Left renal cortex interstitium (tissue), 4 donors: ENCODE measurements around the gene SARS1. TPM values are rescaled to one million over a fixed set of nuclear protein-coding genes. Genes with fewer than 3 reads are reported as not detected.
"Not testable (repeated sequence)": the region's sequence is repeated elsewhere in the genome, so short reads cannot be mapped to it uniquely, and the experiment has no call there.

Experiments used
- DNase-seq, 4 donors: peaks; one replicate each; pipeline ENCODE4 v3.0.0-alpha.2; 2013; ENCODE audit warnings: low read depth in 4 of 4, low spot score in 2 of 4, missing footprints in 1 of 4
- polyA plus RNA-seq, 4 donors: library from polyadenylated mRNA; unstranded; fragments of 120-200 nt; gene quantifications; one replicate each; pipeline ENCODE4 v1.2.1, GENCODE V29; 2013; ENCODE audit not compliant: insufficient read length in 4 of 4

The SARS1 gene
- polyA plus RNA-seq, 4 donors = 125 to 152 (median 131) TPM

- no peak for DNase-seq
These were observed 21.3 kb upstream of the SARS1 start for GRCh38 chr1:109192433-109192832.

GRCh38 chr1:109193653-109194590 lies 19.8 kb upstream of the SARS1 start:
- DNase-seq = no peak

DNA sequence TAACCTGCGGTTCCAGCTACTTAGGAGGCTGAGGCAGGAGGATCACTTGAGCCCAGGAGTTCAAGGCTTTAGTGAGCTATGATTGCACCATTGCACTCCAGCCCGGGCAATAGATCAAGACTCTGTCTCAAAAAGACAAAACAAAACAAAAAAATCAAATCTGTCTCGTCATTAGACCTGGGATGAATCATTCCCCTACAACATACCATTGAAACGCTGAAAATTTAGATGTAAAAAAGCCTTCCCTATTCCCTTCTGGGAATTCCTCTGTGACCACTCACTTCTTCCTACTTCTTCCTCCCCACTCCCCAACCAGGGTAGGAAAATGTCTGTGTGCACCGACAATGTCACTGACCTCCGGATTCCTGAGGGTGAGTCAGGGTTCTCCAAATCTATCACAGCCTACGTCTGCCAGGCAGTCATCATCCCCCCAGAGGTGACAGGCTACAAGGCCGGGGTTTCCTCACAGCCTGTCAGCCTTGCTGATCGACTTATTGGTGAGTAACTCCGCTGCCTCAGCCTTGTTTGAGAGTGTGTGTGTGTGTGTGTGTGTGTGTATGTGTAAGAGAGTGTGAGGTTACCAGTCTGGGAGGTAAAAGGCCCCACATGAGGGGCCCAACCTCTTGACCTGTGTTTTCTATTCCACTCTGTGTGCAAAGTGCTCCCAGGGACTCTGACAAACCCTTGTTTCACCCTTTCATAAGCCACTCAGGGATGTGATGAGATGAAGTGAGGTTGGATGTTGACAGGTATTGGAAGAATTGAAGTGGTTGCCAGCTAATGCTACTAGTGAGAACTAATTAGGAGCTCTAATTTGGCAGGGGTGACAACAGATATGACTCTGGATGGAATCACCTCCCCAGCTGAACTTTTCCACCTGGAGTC lies 16.3 kb upstream of the SARS1 start:
- no peak for DNase-seq

GRCh38 chr1:109198043-109198695 lies 15.5 kb upstream of the SARS1 start:
- DNase-seq = no peak

- no peak for DNase-seq
These were observed 15.0 kb upstream of the SARS1 start for GRCh38 chr1:109198745-109199144.

DNA sequence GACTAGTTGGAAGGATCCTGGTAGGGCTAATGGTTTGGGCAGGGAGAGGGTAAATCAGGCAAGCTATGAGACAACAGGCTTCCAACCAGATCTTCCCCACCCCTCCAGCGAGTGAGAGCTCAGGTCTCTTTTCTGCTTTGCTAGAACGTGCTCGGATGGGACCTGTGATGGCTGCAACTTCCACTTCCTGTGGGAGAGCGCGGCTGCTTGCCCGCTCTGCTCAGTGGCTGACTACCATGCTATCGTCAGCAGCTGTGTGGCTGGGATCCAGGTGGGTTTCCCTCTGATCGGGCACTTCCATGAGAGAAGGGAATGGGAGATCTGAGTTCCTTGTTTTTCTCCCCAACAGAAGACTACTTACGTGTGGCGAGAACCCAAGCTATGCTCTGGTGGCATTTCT lies 14.0 kb upstream of the SARS1 start:
- no peak for DNase-seq

DNA sequence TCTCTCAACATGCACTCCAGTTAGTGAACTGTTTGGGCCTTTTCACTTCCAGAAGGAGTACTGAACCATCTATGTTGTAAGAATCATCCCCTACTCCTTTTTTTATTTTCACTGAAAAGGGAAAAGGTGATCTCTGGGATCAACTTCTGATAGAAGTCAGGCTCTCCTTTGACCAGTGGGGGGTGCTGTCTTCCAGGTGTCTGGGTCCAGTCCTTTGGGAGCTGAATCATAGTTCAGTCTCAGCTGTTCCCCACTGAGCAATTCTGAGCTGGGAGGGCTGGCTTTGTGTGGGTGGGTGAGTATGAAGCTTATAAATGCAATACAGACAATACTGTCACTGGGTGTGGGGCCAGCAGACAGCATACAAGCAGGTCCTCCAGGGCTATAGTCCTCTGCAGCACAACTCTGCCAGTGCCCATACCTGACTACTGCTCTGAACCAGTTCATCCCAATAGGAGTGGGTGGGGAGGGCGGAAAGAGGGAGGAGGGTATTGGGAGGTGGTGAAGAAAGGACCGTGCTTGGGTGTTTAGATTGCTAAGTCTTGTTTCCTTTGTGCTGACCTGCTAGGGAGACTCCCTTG lies 12.5 kb upstream of the SARS1 start:
- DNase-seq = no peak

- no peak for DNase-seq
These were observed 9.2 kb upstream of the SARS1 start for GRCh38 chr1:109204484-109204883.

DNA sequence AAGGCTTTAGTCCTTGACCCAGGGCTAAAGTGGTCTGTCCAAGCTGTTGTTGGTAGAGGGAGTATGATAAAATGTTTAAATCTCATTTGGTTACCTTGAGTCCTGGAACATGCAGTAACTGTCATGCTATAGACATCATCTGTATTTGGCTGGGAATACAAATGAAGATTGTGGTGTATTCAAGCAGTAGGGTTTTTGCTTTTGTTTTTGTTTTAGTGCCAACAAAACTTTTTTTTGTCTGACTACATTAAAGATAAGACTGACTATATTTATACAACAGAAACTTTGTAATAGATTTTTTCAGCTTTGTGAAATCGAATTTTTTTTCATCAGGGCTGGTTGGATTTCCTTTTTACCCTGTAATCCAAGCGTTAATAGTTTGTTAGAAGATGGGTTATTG lies 7.4 kb upstream of the SARS1 start:
- DNase-seq = no peak

- no peak for DNase-seq
These were observed 6.1 kb upstream of the SARS1 start for GRCh38 chr1:109207467-109208103.

- no peak for DNase-seq
These were observed 5.3 kb upstream of the SARS1 start for GRCh38 chr1:109208394-109208793.

GRCh38 chr1:109208836-109209463 lies 4.8 kb upstream of the SARS1 start:
- DNase-seq = no peak

- DNase-seq = no peak
These were observed 3.7 kb upstream of the SARS1 start for GRCh38 chr1:109210058-109210457.

DNA sequence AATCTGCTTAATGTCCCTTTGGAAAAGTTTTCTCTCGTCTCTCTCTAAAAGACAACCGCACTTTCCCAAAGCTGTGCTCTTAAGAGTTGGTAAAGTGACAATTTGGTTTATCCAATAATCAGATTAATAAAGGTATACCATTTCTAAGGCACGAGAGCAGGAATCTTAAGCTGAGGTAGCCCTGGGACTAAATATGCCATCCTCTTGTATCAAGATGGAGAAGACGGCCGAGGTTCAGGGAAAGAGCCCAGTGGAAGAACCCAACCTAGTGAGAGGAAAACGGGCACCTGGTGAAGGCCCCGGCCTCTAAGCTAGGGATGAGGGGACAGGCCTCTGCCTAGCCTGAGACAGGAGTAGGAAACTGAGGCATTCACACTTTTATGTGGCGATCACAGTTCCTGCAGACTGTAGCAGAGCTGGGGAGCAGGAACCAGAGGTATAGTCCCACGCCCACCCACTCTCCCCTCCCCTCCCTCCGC lies 334 bp upstream of the SARS1 start:
- no peak for DNase-seq

- DNase-seq = no peak
These were observed 1.2 kb downstream of the SARS1 start for GRCh38 chr1:109214695-109215623.

DNA sequence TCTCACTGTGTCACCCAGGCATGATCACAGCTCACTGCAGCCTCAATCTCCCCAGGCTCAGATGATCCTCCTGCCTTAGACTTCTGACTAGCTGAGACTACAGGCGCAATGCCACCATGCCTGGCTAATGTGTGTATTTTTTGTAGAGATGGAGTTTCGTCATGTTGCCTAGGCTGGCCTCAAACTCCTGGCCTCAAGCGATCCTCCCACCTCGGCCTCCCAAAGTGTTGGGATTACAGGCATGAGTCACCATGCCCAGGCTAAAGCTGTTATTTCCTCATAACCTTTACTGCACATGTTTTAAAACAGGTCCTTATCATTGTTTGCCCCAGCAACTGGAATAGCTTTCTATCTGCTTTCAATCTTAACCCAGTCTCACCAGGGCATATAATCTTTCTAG lies 2.9 kb downstream of the SARS1 start:
- no peak for DNase-seq

- no peak for DNase-seq
These were observed 4.8 kb downstream of the SARS1 start for GRCh38 chr1:109218516-109218915.

- not testable (repeated sequence) for DNase-seq
These were observed 7.5 kb downstream of the SARS1 start for GRCh38 chr1:109221201-109221600.
